ENCODE data around the gene DCTN3. TPM values are rescaled to one million over a fixed set of nuclear protein-coding genes. Genes with fewer than 3 reads are reported as not detected.

Gene DCTN3
- total and polyA plus RNA-seq, 9 of the 15 experiments (the other 6 are each of a cell fraction or from before 2014, with no cell fraction given): 11.0 to 51.0 (median 41.9) TPM

GRCh38 chr9:34572092-34572491, 48.2 kb downstream of the DCTN3 start:
- no peaks in the 10 kb centered on the region for H3K9me3 ChIP-seq (replicated peaks; ENCODE audit: control insufficient read depth, insufficient read depth, low read depth, low read length)
- no peaks in the 10 kb centered on the region for H3K4me1 ChIP-seq (replicated peaks in 1 of 2; ENCODE audit: control insufficient read depth in 2 of 2, insufficient read depth in 2 of 2, low read length in 2 of 2)
- peaks cover 4% of the 10 kb centered on the region for H4K20me1 ChIP-seq (replicated peaks; ENCODE audit: control insufficient read depth, insufficient read depth, low read length)
- POLR2A ChIA-PET: interaction anchor here (0.6 kb wide), 1 partner anchor 10 kb away, joined by 3 read pairs; no protein-coding TSS in a partner anchor
- CTCF ChIA-PET (ENCODE audit: low intra/inter-chr PET ratio): no interaction called here
- no peak overlapping the region for H3K9ac ChIP-seq (ENCODE audit: insufficient read depth in 1 of 2, low read depth in 2 of 2, low read length in 2 of 2)
- no peak overlapping the region for H3K4me2 ChIP-seq (ENCODE audit: insufficient read depth, low read length)
- H3K27me3 ChIP-seq (ENCODE audit: control insufficient read depth in 2 of 2, insufficient read depth in 2 of 2, low read length in 2 of 2): peaks cover 10 to 79% of the 10 kb centered on the region in 2 experiments
- H3K27ac ChIP-seq (ENCODE audit: extremely low read depth, low read depth, low read length): no peak overlapping the region
- DNase-seq (ENCODE audit: extremely low read depth in 1 of 4, low spot score in 3 of 4) (no peak), FAIRE-seq (no peak), ATAC-seq (no peak)
- no peaks in the 10 kb centered on the region for H3K79me2 ChIP-seq (ENCODE audit: control insufficient read depth, insufficient read depth, low read length)
- in situ Hi-C loops (cut with MboI): no loop called here
- no peak overlapping the region for H2AFZ ChIP-seq (ENCODE audit: low read depth, low read length)
- no TSS peak for BruUV-seq (replicated peaks)
- no peak for TF ChIP-seq SREBF2 (CRISPR knock-in tag; IDR thresholded peaks at IDR 0.05)
- no peak for TF ChIP-seq HNRNPH1 (optimal IDR thresholded peaks at IDR 0.05; ENCODE audit: low read depth, low read length)
- no peak for TF ChIP-seq SMARCE1 (IDR thresholded peaks at IDR 0.05)
- TF ChIP-seq, protein P1, sequence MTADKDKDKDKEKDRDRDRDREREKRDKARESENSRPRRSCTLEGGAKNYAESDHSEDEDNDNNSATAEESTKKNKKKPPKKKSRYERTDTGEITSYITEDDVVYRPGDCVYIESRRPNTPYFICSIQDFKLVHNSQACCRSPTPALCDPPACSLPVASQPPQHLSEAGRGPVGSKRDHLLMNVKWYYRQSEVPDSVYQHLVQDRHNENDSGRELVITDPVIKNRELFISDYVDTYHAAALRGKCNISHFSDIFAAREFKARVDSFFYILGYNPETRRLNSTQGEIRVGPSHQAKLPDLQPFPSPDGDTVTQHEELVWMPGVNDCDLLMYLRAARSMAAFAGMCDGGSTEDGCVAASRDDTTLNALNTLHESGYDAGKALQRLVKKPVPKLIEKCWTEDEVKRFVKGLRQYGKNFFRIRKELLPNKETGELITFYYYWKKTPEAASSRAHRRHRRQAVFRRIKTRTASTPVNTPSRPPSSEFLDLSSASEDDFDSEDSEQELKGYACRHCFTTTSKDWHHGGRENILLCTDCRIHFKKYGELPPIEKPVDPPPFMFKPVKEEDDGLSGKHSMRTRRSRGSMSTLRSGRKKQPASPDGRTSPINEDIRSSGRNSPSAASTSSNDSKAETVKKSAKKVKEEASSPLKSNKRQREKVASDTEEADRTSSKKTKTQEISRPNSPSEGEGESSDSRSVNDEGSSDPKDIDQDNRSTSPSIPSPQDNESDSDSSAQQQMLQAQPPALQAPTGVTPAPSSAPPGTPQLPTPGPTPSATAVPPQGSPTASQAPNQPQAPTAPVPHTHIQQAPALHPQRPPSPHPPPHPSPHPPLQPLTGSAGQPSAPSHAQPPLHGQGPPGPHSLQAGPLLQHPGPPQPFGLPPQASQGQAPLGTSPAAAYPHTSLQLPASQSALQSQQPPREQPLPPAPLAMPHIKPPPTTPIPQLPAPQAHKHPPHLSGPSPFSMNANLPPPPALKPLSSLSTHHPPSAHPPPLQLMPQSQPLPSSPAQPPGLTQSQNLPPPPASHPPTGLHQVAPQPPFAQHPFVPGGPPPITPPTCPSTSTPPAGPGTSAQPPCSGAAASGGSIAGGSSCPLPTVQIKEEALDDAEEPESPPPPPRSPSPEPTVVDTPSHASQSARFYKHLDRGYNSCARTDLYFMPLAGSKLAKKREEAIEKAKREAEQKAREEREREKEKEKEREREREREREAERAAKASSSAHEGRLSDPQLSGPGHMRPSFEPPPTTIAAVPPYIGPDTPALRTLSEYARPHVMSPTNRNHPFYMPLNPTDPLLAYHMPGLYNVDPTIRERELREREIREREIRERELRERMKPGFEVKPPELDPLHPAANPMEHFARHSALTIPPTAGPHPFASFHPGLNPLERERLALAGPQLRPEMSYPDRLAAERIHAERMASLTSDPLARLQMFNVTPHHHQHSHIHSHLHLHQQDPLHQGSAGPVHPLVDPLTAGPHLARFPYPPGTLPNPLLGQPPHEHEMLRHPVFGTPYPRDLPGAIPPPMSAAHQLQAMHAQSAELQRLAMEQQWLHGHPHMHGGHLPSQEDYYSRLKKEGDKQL (CRISPR knock-in tag; IDR thresholded peaks at IDR 0.05; ENCODE audit: borderline replicate concordance): no peak
- TF ChIP-seq ZNF830 (CRISPR knock-in tag; IDR thresholded peaks at IDR 0.05): no peak
- no peak for TF ChIP-seq RBM25 (IDR thresholded peaks at IDR 0.05; ENCODE audit: low read depth, low read length, severe bottlenecking)
- intact Hi-C loops (cut with micrococcal nuclease): no loop called here
- no peaks in the 10 kb centered on the region for H3K36me3 ChIP-seq (ENCODE audit: control insufficient read depth, insufficient read depth, low read length)
- H3K9me1 ChIP-seq (ENCODE audit: control insufficient read depth, insufficient read depth, low read length): no peaks in the 10 kb centered on the region
- H3K4me3 ChIP-seq: no peak overlapping the region

Data from K562 (cell line).